Right atrium auricular region (tissue), 2 donors: ENCODE measurements around the gene FMNL2. TPM values are rescaled to one million over a fixed set of nuclear protein-coding genes. Genes with fewer than 3 reads are reported as not detected.

Experiments
- DNase-seq: peaks from one replicate; pipeline ENCODE4 v3.0.0-alpha.2; 2019; ENCODE audit warnings: low spot score
- H3K27ac ChIP-seq, 2 donors: fragments of 200-600 bp; sonication (generic); 1 replicate in 1 of 2; 2 replicates in 1 of 2; pipeline ENCODE4 v1.5.1; 2016 to 2019
- H3K27me3 ChIP-seq, 2 donors: fragments of 200-600 bp; sonication (generic); one replicate each; pipeline versions ENCODE4 v1.5.1 to v1.6.0; 2017 to 2019
- H3K36me3 ChIP-seq: fragments of 200-600 bp; sonication (generic); one replicate; pipeline ENCODE4 v1.5.1; 2016
- H3K4me1 ChIP-seq, 2 donors: fragments of 200-600 bp; sonication (generic); one replicate each; pipeline versions ENCODE4 v1.5.1 to v1.6.0; 2017 to 2019
- H3K4me3 ChIP-seq, 2 donors: fragments of 200-600 bp; sonication (generic); 1 replicate in 1 of 2; 2 replicates in 1 of 2; pipeline ENCODE4 v1.5.1; 2017 to 2019; ENCODE audit warnings: mild to moderate bottlenecking in 1 of 2, moderate library complexity in 1 of 2
- H3K9me3 ChIP-seq, 2 donors: fragments of 200-600 bp; sonication (generic); one replicate each; pipeline ENCODE4 v1.5.1; 2019
- CTCF ChIP-seq, 2 donors: fragments of 200-600 bp; sonication (generic); IDR thresholded peaks; one replicate each; pipeline ENCODE4 v1.5.1; 2019; ENCODE audit warnings: antibody characterized with exemption in 2 of 2
- total RNA-seq, 2 donors: library from RNA; depleted of rRNA; stranded (reverse); fragments of >200 nt; gene quantifications; one replicate each; pipeline ENCODE4 v1.1.0, GENCODE V29; 2016

The FMNL2 gene
- total RNA-seq, 2 donors from 2014 or later: 6.0 to 11.5 TPM

GRCh38 chr2:152510621-152511020, 175.6 kb downstream of the FMNL2 start:
- Histone ChIP-seq H3K4me3 (no peak overlapping the region), H3K9me3 (no peaks in the 10 kb centered on the region), H3K27ac (no peak overlapping the region), H3K27me3 (no peaks in the 10 kb centered on the region), H3K4me1 (peaks cover 0 to 4% of the 10 kb centered on the region in 2 donors), H3K36me3 (no peaks in the 10 kb centered on the region)
- no peak for DNase-seq
- TF ChIP-seq CTCF (IDR thresholded peaks at IDR 0.05): no peak

DNA sequence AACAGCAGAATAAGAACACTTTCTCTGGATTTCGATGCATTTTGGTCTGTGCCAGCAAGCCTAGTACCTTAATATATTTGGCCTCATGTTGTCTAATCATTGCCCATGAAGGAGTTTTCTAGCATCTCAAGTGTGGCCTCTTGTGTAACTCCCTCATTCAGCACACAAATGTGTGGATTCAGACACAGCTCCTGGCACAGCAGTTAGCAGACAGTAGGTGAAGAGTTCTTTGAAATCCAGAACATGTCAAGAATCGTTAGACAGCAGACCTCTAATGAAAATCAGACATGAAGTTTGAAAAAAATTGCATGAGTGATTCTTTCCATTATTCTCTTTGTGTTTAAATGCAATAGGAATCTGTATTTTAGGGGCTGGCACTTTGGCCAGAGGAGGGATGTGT, 177.0 kb downstream of the FMNL2 start:
- Histone ChIP-seq H3K4me3 (no peak overlapping the region), H3K27me3 (no peaks in the 10 kb centered on the region), H3K9me3 (no peaks in the 10 kb centered on the region), H3K4me1 (no peaks in the 10 kb centered on the region), H3K36me3 (no peaks in the 10 kb centered on the region), H3K27ac (no peak overlapping the region)
- TF ChIP-seq CTCF (IDR thresholded peaks at IDR 0.05): no peak
- no peak for DNase-seq

DNA sequence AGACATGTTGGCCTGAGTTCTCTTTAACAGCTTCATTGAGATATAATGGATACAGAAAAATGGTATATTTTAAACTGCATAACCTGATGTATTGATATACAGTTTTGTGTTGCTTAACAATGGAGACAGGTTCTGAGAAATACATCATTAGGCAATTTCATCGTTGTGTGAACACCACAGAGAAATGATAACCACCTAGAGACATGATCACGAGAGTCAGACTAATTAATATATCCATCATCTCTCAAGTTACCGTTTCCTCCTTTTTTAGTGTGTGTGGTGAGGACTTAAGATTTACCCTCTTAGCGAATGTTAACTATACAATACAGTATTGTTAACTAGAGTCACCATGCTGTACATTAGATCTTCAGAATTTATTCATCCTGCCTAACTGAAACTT, 178.1 kb downstream of the FMNL2 start:
- Histone ChIP-seq H3K9me3 (no peaks in the 10 kb centered on the region), H3K27ac (no peak overlapping the region), H3K4me1 (no peaks in the 10 kb centered on the region), H3K36me3 (no peaks in the 10 kb centered on the region), H3K27me3 (no peaks in the 10 kb centered on the region), H3K4me3 (no peak overlapping the region)
- TF ChIP-seq CTCF (IDR thresholded peaks at IDR 0.05): no peak
- DNase-seq: no peak

GRCh38 chr2:152513681-152514080, 178.7 kb downstream of the FMNL2 start:
- no peak overlapping the region for H3K27ac ChIP-seq
- no peaks in the 10 kb centered on the region for H3K27me3 ChIP-seq
- no peaks in the 10 kb centered on the region for H3K9me3 ChIP-seq
- peaks cover 0 to under 1% of the 10 kb centered on the region in 2 donors for H3K4me1 ChIP-seq
- DNase-seq: no peak
- H3K4me3 ChIP-seq: no peak overlapping the region
- H3K36me3 ChIP-seq: no peaks in the 10 kb centered on the region
- no peak for TF ChIP-seq CTCF (IDR thresholded peaks at IDR 0.05)

- peaks cover 0 to 6% of the 10 kb centered on the region in 2 donors for H3K4me1 ChIP-seq
- H3K27ac ChIP-seq: no peak overlapping the region
- no peak overlapping the region for H3K4me3 ChIP-seq
- H3K27me3 ChIP-seq: no peaks in the 10 kb centered on the region
- DNase-seq: no peak
- no peaks in the 10 kb centered on the region for H3K36me3 ChIP-seq
- H3K9me3 ChIP-seq: no peaks in the 10 kb centered on the region
- TF ChIP-seq CTCF (IDR thresholded peaks at IDR 0.05): no peak
These were observed 183.1 kb downstream of the FMNL2 start for GRCh38 chr2:152518034-152518433.
